IMR-90 (cell line): ENCODE measurements around the gene PRTFDC1. TPM values are rescaled to one million over a fixed set of nuclear protein-coding genes. Genes with fewer than 3 reads are reported as not detected.

Experiments used
- ATAC-seq: fragments of 200-7000 bp; cut with Tn5 transposase; 2 replicates; pipeline ENCODE4 v1.9.1; 2020; ENCODE audit warnings: low read depth, mild to moderate bottlenecking, moderate library complexity
- BruUV-seq: library from RNA; stranded (reverse); fragments of 400-500 nt; replicated peaks from 2 replicates; lab custom pipeline; 2021; lab: Mats Ljungman, UMichigan
- CTCF ChIA-PET: fragments of 300-600 bp; formaldehyde crosslinking; extraction: SDS; loops from one replicate; lab custom pipeline; 2021; ENCODE audit warnings: antibody characterized with exemption; lab: Yijun Ruan, JAX
- POLR2A ChIA-PET: fragments of 300-600 bp; sonication (Branson Sonifier 250); formaldehyde crosslinking; loops from one replicate; lab custom pipeline; 2022; ENCODE audit warnings: antibody characterized with exemption; ENCODE audit not compliant: unreplicated experiment; lab: Charles Lee
- DNase-seq: peaks from one replicate; pipeline ENCODE4 v3.0.0; 2013
- H2AFZ ChIP-seq: replicated peaks from 2 replicates; pipeline ENCODE3; 2013; ENCODE audit warnings: low read length, mild to moderate bottlenecking; ENCODE audit not compliant: poor library complexity
- H2AK5ac ChIP-seq: 2 replicates; pipeline ENCODE4 v1.6.1; 2013; ENCODE audit warnings: low read depth, low read length, inconsistent platforms
- H2AK9ac ChIP-seq: replicated peaks from 2 replicates; pipeline ENCODE3; 2013; ENCODE audit warnings: mild to moderate bottlenecking, low read depth, low read length, moderate library complexity; ENCODE audit not compliant: poor library complexity
- H2BK120ac ChIP-seq: 2 replicates; pipeline ENCODE4 v1.6.1; 2013; ENCODE audit warnings: low read depth, low read length, inconsistent platforms
- H2BK15ac ChIP-seq: 3 replicates; pipeline ENCODE4 v1.6.1; 2013; ENCODE audit warnings: low read depth, low read length, inconsistent platforms
- H2BK20ac ChIP-seq: 2 replicates; pipeline ENCODE4 v1.6.1; 2013; ENCODE audit warnings: low read depth, mild to moderate bottlenecking, inconsistent platforms, low read length, moderate library complexity
- H2BK5ac ChIP-seq: 2 replicates; pipeline ENCODE4 v1.6.1; 2013; ENCODE audit warnings: mild to moderate bottlenecking, low read depth, low read length, inconsistent platforms; ENCODE audit not compliant: poor library complexity, severe bottlenecking
- H3K14ac ChIP-seq: replicated peaks from 2 replicates; pipeline ENCODE4 v1.6.1; 2013; ENCODE audit warnings: low read depth, low read length, inconsistent platforms
- H3K18ac ChIP-seq: 2 replicates; pipeline ENCODE4 v1.6.1; 2013; ENCODE audit warnings: low read depth, low read length, control low read depth
- H3K23ac ChIP-seq: 2 replicates; pipeline ENCODE4 v1.6.1; 2013; ENCODE audit warnings: low read depth, low read length, inconsistent platforms
- H3K27ac ChIP-seq: 2 replicates; pipeline ENCODE4 v1.5.1; 2013; ENCODE audit warnings: mild to moderate bottlenecking, control low read depth, low read length; ENCODE audit not compliant: insufficient read depth
- H3K27me3 ChIP-seq: 2 replicates; pipeline ENCODE4 v1.6.1; 2013; ENCODE audit warnings: low read length; ENCODE audit not compliant: control insufficient read depth, insufficient read depth
- H3K36me3 ChIP-seq: 2 replicates; pipeline ENCODE4 v1.6.1; 2013; ENCODE audit warnings: low read length, mixed read lengths; ENCODE audit not compliant: control insufficient read depth, insufficient read depth
- H3K4ac ChIP-seq: 2 replicates; pipeline ENCODE4 v1.6.1; 2013; ENCODE audit warnings: low read depth, low read length, inconsistent platforms
- H3K4me1 ChIP-seq: 2 replicates; pipeline ENCODE4 v1.6.1; 2013; ENCODE audit warnings: low read length, mixed read lengths; ENCODE audit not compliant: control insufficient read depth, insufficient read depth
- H3K4me2 ChIP-seq: 2 replicates; pipeline ENCODE4 v1.6.1; 2013; ENCODE audit warnings: low read depth, mild to moderate bottlenecking, control low read depth, low read length, moderate library complexity
- H3K4me3 ChIP-seq: 2 replicates; pipeline ENCODE4 v1.5.1; 2013; ENCODE audit warnings: low read depth, mild to moderate bottlenecking, control low read depth, low read length, moderate library complexity; ENCODE audit not compliant: insufficient read depth
- H3K56ac ChIP-seq: 2 replicates; pipeline ENCODE4 v1.6.1; 2013; ENCODE audit warnings: low read length, inconsistent platforms; ENCODE audit not compliant: insufficient read depth; ENCODE audit errors: extremely low read depth
- H3K79me1 ChIP-seq, 2 experiments: 2 replicates each; pipeline ENCODE4 v1.6.1; 2013; ENCODE audit warnings: low read length in 2 of 2, inconsistent platforms in 1 of 2, low read depth in 1 of 2
- H3K9ac ChIP-seq: 2 replicates; pipeline ENCODE4 v1.6.1; 2013; ENCODE audit warnings: low read depth, low read length, control low read depth
- H3K9me1 ChIP-seq: 2 replicates; pipeline ENCODE4 v1.6.1; 2013; ENCODE audit warnings: low read length, inconsistent platforms; ENCODE audit not compliant: insufficient read depth
- H3K9me3 ChIP-seq: 2 replicates; pipeline ENCODE4 v1.6.1; 2013; ENCODE audit warnings: low read length; ENCODE audit not compliant: control insufficient read depth, insufficient read depth
- H4K20me1 ChIP-seq: 2 replicates; pipeline ENCODE4 v1.6.1; 2013; ENCODE audit warnings: low read length, inconsistent platforms; ENCODE audit not compliant: insufficient read depth
- H4K5ac ChIP-seq: 2 replicates; pipeline ENCODE4 v1.6.1; 2013; ENCODE audit warnings: mild to moderate bottlenecking, low read depth, low read length, control low read depth
- H4K8ac ChIP-seq, 2 experiments: 2 replicates each; pipeline ENCODE4 v1.6.1; 2013; ENCODE audit warnings: low read depth in 2 of 2, low read length in 2 of 2, control low read depth in 1 of 2, inconsistent platforms in 1 of 2
- H4K91ac ChIP-seq: 2 replicates; pipeline ENCODE4 v1.6.1; 2013; ENCODE audit warnings: low read depth, low read length, inconsistent platforms; ENCODE audit not compliant: insufficient read depth
- CEBPB ChIP-seq: IDR thresholded peaks from 2 replicates; pipeline ENCODE4 v1.6.1; 2012; ENCODE audit warnings: low read depth, low read length, improper control_type of control experiment
- MAFK ChIP-seq: IDR thresholded peaks from 2 replicates; pipeline ENCODE4 v1.6.1; 2012; ENCODE audit warnings: low read depth, low read length, improper control_type of control experiment
- RFX5 ChIP-seq: IDR thresholded peaks from 2 replicates; pipeline ENCODE4 v1.8.0; 2012; ENCODE audit warnings: low read depth, mild to moderate bottlenecking, low read length, moderate library complexity
- SMC3 ChIP-seq: fragments of 150-350 bp; IDR thresholded peaks from 2 replicates; pipeline ENCODE4 v1.6.1; 2016; ENCODE audit warnings: low read depth, mild to moderate bottlenecking, antibody characterized with exemption, low read length, moderate library complexity
- WGBS, 2 experiments: methylation state at CpG; one replicate each; pipeline versions ENCODE4 v1.1.5 to v1.1.7; 2013; ENCODE audit warnings: missing lambda C conversion rate in 2 of 2; ENCODE audit not compliant: insufficient read length in 1 of 2; ENCODE audit errors: extremely low coverage in 2 of 2; 5-methylcytosine and 5-hydroxymethylcytosine counted together
- dilution Hi-C: fragments of 300-500 bp; cut with HindIII; formaldehyde crosslinking; loops from one replicate; pipeline ENCODE4 v1.14.3; 2018; ENCODE audit warnings: low sequenced_read_pairs; ENCODE audit not compliant: unreplicated experiment
- in situ Hi-C: fragments of 300-500 bp; cut with MboI; formaldehyde crosslinking; loops from 3 replicates; pipeline ENCODE4 v1.14.3; 2019; ENCODE audit warnings: low sequenced_read_pairs, inconsistent platforms, mixed read lengths
- intact Hi-C: fragments of 100-400 bp; cut with micrococcal nuclease; formaldehyde crosslinking; loops from 2 replicates; pipeline ENCODE4 v1.10.0; 2022
- polyA plus RNA-seq, 3 experiments: library from polyadenylated mRNA; depleted of rRNA; stranded (reverse); fragments of >200 nt; gene quantifications; 2 replicates each; pipeline ENCODE4 v1.2.3, GENCODE V29; 2012; ENCODE audit warnings: low replicate concordance in 1 of 3
- total RNA-seq: library from RNA; depleted of rRNA; stranded (reverse); fragments of >200 nt; gene quantifications from 2 replicates; pipeline ENCODE4 v1.2.3, GENCODE V29; 2012
- TF ChIP-seq, protein P1 (sequence below): fragments of 150-350 bp; IDR thresholded peaks from 2 replicates; pipeline ENCODE4 v1.6.1; 2016; ENCODE audit warnings: low read depth, mild to moderate bottlenecking, low read length, moderate library complexity, borderline replicate concordance

The PRTFDC1 gene
- total and polyA plus RNA-seq, 2 of the 4 experiments (the other 2 are of a cell fraction) = 12.3 to 17.9 TPM

DNA sequence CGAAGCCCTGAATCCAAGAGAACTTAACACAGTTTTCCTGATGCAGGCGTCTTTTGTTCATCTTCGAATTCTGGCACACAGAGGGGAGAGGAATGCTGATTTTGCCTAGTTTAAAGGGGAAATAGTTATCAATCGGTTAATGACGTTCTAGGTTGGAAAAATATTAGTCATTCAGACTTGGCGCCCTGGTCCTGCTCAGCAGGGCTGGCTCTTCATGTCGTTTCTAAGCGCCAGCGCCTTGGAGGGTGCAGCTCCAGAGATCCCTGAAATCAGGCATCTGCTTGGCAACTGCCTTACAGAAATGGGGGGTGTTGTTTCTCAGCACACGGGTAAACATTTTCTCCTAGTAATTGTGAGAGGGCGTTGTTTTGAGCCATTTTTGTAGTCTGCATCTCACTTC lies 1.3 kb upstream of the PRTFDC1 start:
- in situ Hi-C loops = loop anchor here (25.0 kb wide), 1 partner anchor 241 kb away; the partner anchor contains the start of gene ARHGAP21
- 70% methylated on average over 2 of the region's 11 CpGs; no CpG with 5 or more reads in 1 of the 2 experiments for WGBS, 2 experiments

More for the DNA sequence above, 1.3 kb upstream of the PRTFDC1 start:
- Histone ChIP-seq H3K9me3 (no peaks in the 10 kb centered on the region), H3K9ac (0 out of 2 replicates have a peak overlapping the region, but pooled peaks have one; percentile 66), H3K9me1 (peaks cover 14% of the 10 kb centered on the region), H3K23ac (peak overlapping the region; percentile 62; the same call in 1 of the 2 replicates), H3K4me1 (peaks cover 26% of the 10 kb centered on the region), H2AK5ac (peak overlapping the region; percentile 52; the same call in 1 of the 2 replicates), H2AFZ (peak overlapping the region; percentile 46), H3K14ac (peak overlapping the region; percentile 96), H4K20me1 (no peaks in the 10 kb centered on the region), H3K4me2 (no peak overlapping the region), H4K8ac (peak overlapping the region; percentile 93 to 97; a peak in 2 of 4 replicates), H2AK9ac (no peak overlapping the region), H2BK20ac (peak overlapping the region; percentile 6), H3K27ac (peak overlapping the region; percentile 84; the same call in 1 of the 2 replicates), H3K79me1 (peaks cover 6 to 26% of the 10 kb centered on the region in 2 experiments; a peak in 3 of 4 replicates), H2BK15ac (0 out of 3 replicates have a peak overlapping the region, but pooled peaks have one; percentile 53), H3K4ac (peak overlapping the region; percentile 83; the same call in 1 of the 2 replicates), H3K27me3 (no peaks in the 10 kb centered on the region), H3K18ac (peak overlapping the region; percentile 44), H3K36me3 (no peaks in the 10 kb centered on the region), H2BK5ac (no peak overlapping the region), H4K5ac (peak overlapping the region; percentile 72), H2BK120ac (peak overlapping the region; percentile 95), H3K4me3 (no peak overlapping the region), H3K56ac (peak overlapping the region; percentile 62; the same call in 1 of the 2 replicates), H4K91ac (peak overlapping the region; percentile 97)
- no TSS peak for BruUV-seq
- CTCF ChIA-PET = no interaction called here
- dilution Hi-C loops (no loop called here), intact Hi-C loops (loop anchor here (1.0 to 5.0 kb wide), 3 partner anchors 61 to 229 kb away; no protein-coding TSS in a partner anchor)
- DNase-seq (no peak), ATAC-seq (no peak)
- no peak for TF ChIP-seq RFX5
- no peak for TF ChIP-seq SMC3
- TF ChIP-seq, protein P1, sequence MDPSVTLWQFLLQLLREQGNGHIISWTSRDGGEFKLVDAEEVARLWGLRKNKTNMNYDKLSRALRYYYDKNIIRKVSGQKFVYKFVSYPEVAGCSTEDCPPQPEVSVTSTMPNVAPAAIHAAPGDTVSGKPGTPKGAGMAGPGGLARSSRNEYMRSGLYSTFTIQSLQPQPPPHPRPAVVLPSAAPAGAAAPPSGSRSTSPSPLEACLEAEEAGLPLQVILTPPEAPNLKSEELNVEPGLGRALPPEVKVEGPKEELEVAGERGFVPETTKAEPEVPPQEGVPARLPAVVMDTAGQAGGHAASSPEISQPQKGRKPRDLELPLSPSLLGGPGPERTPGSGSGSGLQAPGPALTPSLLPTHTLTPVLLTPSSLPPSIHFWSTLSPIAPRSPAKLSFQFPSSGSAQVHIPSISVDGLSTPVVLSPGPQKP = no peak
- TF ChIP-seq CEBPB = no peak
- TF ChIP-seq MAFK = no peak
- POLR2A ChIA-PET = no interaction called here
